ENCODE results near the gene TNFSF8.

GRCh38 chr9:114897196-114897595 lies 33.2 kb downstream of the TNFSF8 start:
- no peak for TF ChIP-seq TAF1 (IDR thresholded peaks at IDR 0.05; ENCODE audit: low read depth, low read length)
- no peak for TF ChIP-seq CHD1 (IDR thresholded peaks at IDR 0.05; ENCODE audit: low read depth, low read length)
- TF ChIP-seq TBP (IDR thresholded peaks at IDR 0.05; ENCODE audit: low read depth, low read length) = no peak
- no peak for TF ChIP-seq ATF2 (IDR thresholded peaks at IDR 0.05; ENCODE audit: low read length)
- TF ChIP-seq CTCF (IDR thresholded peaks at IDR 0.05; ENCODE audit: control extremely low read depth in 1 of 3, insufficient read depth in 1 of 3, low read depth in 1 of 3, low read length in 3 of 3) = no peak
- TF ChIP-seq MAX (IDR thresholded peaks at IDR 0.05) = no peak
- no peak for TF ChIP-seq CBX5 (IDR thresholded peaks at IDR 0.05; ENCODE audit: low read depth, low read length)
- no peak for TF ChIP-seq POLR2A (IDR thresholded peaks at IDR 0.05; ENCODE audit: control extremely low read depth in 1 of 2, low read depth in 2 of 2, low read length in 2 of 2)
- no peak for TF ChIP-seq POLR2AphosphoS5 (IDR thresholded peaks at IDR 0.05; ENCODE audit: low read depth, low read length)
- TF ChIP-seq SIX5 (IDR thresholded peaks at IDR 0.05; ENCODE audit: low read depth, low read length) = no peak
- TF ChIP-seq RFX5 (IDR thresholded peaks at IDR 0.05; ENCODE audit: borderline replicate concordance, low read depth, low read length) = no peak

All from H1 (cell line).